A549 (cell line): ENCODE measurements around the gene ALB.

ENCODE experiments used
- EP300 ChIP-seq, 2 experiments: fragments of >200 bp; sonication (Bioruptor Twin); formaldehyde crosslinking; IDR thresholded peaks; 2 replicates in 1 of 2; 3 replicates in 1 of 2; pipeline ENCODE4 v1.6.1; 2016 to 2017
- HOXB5 ChIP-seq: fragments of 250-450 bp; sonication (Bioruptor Pico); IDR thresholded peaks from 2 replicates; pipeline ENCODE4 v1.5.0; 2020; ENCODE audit warnings: mild to moderate bottlenecking, moderate library complexity
- POLR2A ChIP-seq: IDR thresholded peaks from 2 replicates; pipeline ENCODE4 v1.6.1; 2012; ENCODE audit warnings: mild to moderate bottlenecking, low read length
- REST ChIP-seq: fragments of 200-600 bp; sonication (generic); IDR thresholded peaks from 2 replicates; pipeline ENCODE4 v1.6.1; 2016; ENCODE audit warnings: antibody characterized with exemption, mild to moderate bottlenecking, moderate library complexity
- ZFP36 ChIP-seq: fragments of 450-650 bp; IDR thresholded peaks from 2 replicates; pipeline ENCODE4 v1.6.1; 2014; ENCODE audit warnings: borderline replicate concordance; ENCODE audit not compliant: partially characterized antibody

GRCh38 chr4:73442275-73442674, 38.2 kb downstream of the ALB start:
- TF ChIP-seq EP300 (IDR thresholded peaks at IDR 0.05) = no peak
- no peak for TF ChIP-seq HOXB5 (CRISPR knock-in tag)
- TF ChIP-seq REST = no peak
- TF ChIP-seq POLR2A = no peak
- no peak for TF ChIP-seq ZFP36
